Measurements from ENCODE around the gene RIMBP2. TPM values are rescaled to one million over a fixed set of nuclear protein-coding genes. Genes with fewer than 3 reads are reported as not detected.

The RIMBP2 gene
- total RNA-seq, 1 donor from 2014 or later, result not detected

DNA sequence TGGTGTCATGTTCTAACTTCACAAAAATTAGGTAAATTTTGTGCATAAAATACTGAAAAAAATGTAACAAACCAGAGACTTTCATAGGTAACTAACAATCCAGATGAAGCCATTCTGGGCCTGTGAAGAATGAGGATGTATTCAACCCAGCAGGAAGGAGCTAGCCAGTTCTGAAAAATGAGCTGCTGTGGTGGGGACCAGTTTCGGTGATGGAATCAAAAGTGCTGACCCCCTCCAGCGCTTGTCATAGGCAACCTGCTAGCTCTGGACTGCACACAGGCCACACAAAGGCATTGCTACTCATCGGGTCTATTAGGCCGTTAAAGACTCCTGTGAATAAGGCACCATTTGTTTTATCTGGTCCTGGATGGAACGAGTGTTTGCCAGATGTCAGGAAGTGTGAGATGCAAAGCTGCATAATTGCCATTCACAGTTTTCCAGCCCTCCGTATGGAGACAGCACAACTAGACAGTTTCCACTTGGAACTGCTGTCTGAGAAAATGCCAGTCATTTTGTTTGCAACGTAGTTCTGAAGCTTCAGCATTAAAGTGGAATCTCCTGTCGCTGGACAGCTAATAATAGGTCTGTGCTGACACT is 3.3 kb upstream of the RIMBP2 start:
- Mint-ChIP-seq H3K36me3 (ENCODE audit: low read depth) (no peaks in the 10 kb centered on the region), H3K4me1 (ENCODE audit: low read depth) (no peaks in the 10 kb centered on the region), H3K4me3 (no peak overlapping the region), H3K9me3 (peaks cover 24% of the 10 kb centered on the region), H3K27ac (no peak overlapping the region), H3K27me3 (ENCODE audit: insufficient read depth) (peaks cover 25% of the 10 kb centered on the region)
- intact Hi-C loops (cut with micrococcal nuclease), result no loop called here
- no peak for DNase-seq (ENCODE audit: low spot score)

DNA sequence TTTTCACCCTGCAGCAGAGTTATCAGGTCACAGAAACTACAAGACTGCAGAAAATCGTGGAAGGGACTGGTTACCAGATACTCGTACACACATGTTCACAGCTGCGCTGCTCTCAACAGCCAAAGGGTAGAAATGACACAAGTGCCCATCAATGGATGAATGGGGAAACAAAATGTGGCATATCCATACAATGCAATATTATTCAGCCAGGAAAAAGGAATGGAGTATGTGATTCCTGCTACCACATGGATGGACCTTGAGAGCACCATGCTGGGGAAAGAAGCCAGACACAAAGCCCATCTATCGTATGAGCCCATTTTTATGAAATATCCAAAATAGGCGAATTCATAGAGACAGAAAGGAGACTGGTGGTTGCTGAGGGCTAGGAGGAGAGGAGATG is 1.7 kb upstream of the RIMBP2 start:
- H3K27ac Mint-ChIP-seq, result no peak overlapping the region
- peaks cover 35% of the 10 kb centered on the region for H3K27me3 Mint-ChIP-seq (ENCODE audit: insufficient read depth)
- H3K4me3 Mint-ChIP-seq, result no peak overlapping the region
- H3K4me1 Mint-ChIP-seq (ENCODE audit: low read depth), result no peaks in the 10 kb centered on the region
- no peaks in the 10 kb centered on the region for H3K36me3 Mint-ChIP-seq (ENCODE audit: low read depth)
- DNase-seq (ENCODE audit: low spot score), result no peak
- H3K9me3 Mint-ChIP-seq, result peaks cover 8% of the 10 kb centered on the region
- intact Hi-C loops (cut with micrococcal nuclease), result no loop called here

DNA sequence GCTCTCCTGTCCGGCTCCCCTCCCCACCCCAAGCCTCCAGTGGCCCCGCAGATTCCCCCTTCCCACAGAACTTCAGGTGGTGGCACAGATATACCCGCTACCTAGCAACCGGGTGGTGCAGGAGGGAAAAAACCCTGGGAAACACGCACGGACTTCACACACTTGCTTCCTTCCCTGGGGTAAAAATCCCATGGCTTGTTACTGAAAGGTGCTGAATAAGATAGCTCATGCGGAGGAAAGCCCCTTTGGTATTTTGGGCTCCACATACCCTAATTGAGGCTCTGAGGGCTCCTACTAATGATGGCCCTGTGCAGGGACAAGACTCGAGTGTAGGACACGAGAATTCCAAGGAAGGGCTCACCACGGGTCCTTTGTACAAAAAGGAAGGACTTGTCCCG is 869 bp upstream of the RIMBP2 start:
- Mint-ChIP-seq H3K36me3 (ENCODE audit: low read depth) (no peaks in the 10 kb centered on the region), H3K27ac (no peak overlapping the region), H3K4me3 (no peak overlapping the region), H3K4me1 (ENCODE audit: low read depth) (no peaks in the 10 kb centered on the region), H3K9me3 (peaks cover under 1% of the 10 kb centered on the region), H3K27me3 (ENCODE audit: insufficient read depth) (peaks cover 38% of the 10 kb centered on the region)
- intact Hi-C loops (cut with micrococcal nuclease), result no loop called here
- DNase-seq (ENCODE audit: low spot score), result no peak

DNA sequence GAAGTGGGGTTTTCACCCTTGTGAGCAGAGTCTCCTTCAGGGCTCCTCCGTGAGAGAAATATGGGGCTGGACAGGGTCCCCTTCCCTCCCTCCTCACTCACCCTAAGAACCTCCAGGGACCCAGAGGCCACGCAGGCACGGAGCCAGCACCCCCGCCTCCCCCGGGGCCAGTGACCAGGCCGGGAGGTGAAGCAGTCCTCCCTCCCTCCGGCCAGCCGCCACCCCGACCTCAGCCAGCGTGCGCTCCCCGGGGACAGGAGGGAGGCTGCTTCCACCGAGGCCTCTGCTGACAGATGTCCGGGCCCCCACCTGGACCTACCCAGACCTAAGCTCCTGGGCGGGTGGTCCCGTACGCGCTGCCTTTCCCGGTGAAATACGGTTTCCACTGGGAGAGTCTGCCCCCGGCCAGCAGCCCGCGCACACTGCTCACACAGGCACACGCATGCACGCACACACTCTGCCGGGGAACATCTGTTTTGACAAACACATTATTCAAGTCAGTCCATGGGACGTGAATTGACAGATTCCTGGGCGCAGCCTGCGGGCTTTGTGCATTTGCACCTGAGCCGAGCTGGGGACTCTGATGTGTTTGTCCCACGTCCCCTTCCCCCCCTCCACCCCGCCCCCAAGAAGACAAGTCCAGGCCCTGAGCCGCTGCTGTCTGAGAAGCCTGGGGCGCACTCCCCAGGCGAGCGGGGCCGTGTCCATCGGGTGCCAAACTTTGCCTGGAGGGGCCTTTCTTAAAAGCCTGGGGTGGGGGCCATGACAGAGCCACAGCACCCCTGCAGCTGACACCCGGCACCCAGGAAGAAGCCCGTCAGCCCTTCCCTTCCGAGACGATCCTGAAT is 725 bp downstream of the RIMBP2 start:
- Mint-ChIP-seq H3K36me3 (ENCODE audit: low read depth) (no peaks in the 10 kb centered on the region), H3K9me3 (no peaks in the 10 kb centered on the region), H3K27ac (no peak overlapping the region), H3K4me3 (no peak overlapping the region), H3K27me3 (ENCODE audit: insufficient read depth) (peaks cover 38% of the 10 kb centered on the region), H3K4me1 (ENCODE audit: low read depth) (no peaks in the 10 kb centered on the region)
- intact Hi-C loops (cut with micrococcal nuclease), result no loop called here
- no peak for DNase-seq (ENCODE audit: low spot score)

DNA sequence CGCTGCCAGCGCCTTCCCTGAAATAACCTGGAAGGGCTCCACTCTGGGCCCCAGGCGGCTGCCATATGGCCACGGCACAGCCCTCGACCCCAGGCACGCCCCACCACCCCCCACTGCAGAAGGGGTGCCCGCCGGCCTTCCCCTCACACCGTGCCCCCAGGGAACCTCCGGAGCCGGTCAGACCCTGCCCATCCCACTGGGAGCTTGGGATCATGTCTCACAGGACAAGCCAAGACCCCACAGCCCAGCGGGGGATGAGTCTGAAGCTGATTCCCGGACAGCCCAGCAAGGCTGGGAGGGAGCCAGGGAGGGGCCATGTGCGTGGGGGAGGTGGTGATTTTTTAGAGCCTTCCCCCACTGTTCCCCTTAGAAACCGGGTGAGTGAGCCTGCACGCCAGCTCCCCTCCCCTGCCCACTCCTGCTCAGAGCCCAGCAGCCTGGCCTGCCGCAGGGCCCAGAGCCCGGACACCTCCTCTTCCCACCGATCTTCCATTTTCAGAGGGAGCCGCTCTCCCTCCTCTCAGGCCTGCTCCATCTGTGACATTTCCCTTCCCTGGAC is 1.4 kb downstream of the RIMBP2 start:
- Mint-ChIP-seq H3K27ac (no peak overlapping the region), H3K27me3 (ENCODE audit: insufficient read depth) (peaks cover 38% of the 10 kb centered on the region), H3K36me3 (ENCODE audit: low read depth) (no peaks in the 10 kb centered on the region), H3K9me3 (no peaks in the 10 kb centered on the region), H3K4me3 (no peak overlapping the region), H3K4me1 (ENCODE audit: low read depth) (no peaks in the 10 kb centered on the region)
- DNase-seq (ENCODE audit: low spot score), result no peak
- intact Hi-C loops (cut with micrococcal nuclease), result no loop called here

DNA sequence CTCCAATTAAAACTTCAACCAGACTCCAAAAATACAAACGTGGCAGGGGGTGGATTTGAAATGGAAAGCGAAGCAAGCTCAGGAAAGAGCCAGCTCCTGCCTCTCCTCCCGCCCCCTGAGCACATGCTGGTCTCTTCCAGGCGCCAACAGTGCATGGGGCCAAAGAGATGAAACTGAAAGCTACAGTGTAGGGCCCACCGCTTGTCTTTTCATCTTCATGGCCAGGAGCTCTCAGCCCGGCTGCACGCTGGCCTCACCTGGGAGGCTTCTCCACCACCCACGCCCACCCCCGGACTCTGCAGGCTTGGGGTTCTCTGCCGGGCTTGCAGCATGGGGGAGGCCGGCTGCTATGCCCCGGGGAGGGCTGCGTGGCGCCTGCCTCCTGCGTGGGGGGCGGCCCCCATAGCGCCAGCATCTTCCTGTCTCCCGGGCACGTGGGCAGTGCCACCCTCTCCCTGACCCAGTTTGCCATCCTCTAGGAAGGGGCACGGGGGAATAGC is 2.0 kb downstream of the RIMBP2 start:
- H3K36me3 Mint-ChIP-seq (ENCODE audit: low read depth), result no peaks in the 10 kb centered on the region
- peaks cover 38% of the 10 kb centered on the region for H3K27me3 Mint-ChIP-seq (ENCODE audit: insufficient read depth)
- no peak for DNase-seq (ENCODE audit: low spot score)
- H3K4me1 Mint-ChIP-seq (ENCODE audit: low read depth), result no peaks in the 10 kb centered on the region
- no peaks in the 10 kb centered on the region for H3K9me3 Mint-ChIP-seq
- H3K4me3 Mint-ChIP-seq, result no peak overlapping the region
- intact Hi-C loops (cut with micrococcal nuclease), result no loop called here
- H3K27ac Mint-ChIP-seq, result no peak overlapping the region

DNA sequence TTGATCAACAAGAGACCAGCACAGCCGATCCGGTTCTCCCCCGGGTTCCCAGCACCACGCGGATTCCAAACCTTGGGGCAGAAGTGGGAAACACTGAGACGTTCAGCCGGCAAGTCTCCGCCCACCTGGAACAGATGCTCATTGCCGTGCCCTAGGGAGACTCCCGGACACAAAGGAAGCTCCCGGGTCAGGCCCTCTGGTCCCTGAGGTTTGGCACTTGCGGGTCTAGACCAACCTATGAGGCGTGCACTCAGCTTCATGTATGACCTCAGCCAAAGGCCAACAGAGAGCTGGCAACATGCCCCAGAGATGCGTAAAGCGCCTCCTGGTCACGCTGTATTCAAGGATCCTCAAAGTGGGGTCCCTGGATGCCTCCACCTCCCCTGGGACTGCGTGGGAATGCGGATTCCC is 2.5 kb downstream of the RIMBP2 start:
- Mint-ChIP-seq H3K4me3 (no peak overlapping the region), H3K4me1 (ENCODE audit: low read depth) (no peaks in the 10 kb centered on the region), H3K27ac (no peak overlapping the region), H3K36me3 (ENCODE audit: low read depth) (no peaks in the 10 kb centered on the region), H3K27me3 (ENCODE audit: insufficient read depth) (peaks cover 38% of the 10 kb centered on the region), H3K9me3 (no peaks in the 10 kb centered on the region)
- intact Hi-C loops (cut with micrococcal nuclease), result no loop called here
- DNase-seq (ENCODE audit: low spot score), result no peak

DNA sequence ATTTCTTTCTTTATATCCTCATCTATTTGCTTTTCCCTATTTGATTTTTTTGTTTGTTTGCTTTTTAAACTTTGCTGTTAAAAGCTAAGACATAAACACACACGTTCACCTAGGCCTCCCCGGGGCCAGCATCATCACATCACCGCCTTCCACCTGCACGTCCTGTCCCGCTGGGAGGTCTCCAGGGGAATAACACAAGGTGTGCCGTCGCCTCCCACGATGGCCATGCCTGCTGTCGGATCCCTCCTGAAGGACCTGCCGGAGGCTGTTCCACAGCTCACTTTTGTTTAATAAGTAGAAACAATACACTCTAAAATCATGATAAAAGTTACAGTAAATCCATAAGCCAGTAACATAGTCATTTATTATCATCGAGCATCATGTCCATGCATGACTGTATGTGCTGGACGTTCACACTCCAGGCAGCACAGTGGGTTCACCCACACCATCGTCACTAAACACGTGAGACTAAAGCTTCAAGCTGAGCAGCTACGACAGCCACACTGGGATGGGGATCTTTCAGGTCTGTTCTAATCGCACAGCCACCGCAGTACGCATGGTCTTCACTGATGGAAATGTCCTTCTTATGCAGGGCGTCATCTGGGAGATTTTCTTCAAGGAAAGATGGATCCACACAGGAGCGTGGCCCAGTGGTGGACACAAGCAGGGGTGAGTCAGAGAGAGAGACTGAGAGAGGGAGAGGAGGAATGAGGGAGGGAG is 3.6 kb downstream of the RIMBP2 start:
- intact Hi-C loops (cut with micrococcal nuclease), result no loop called here
- H3K27me3 Mint-ChIP-seq (ENCODE audit: insufficient read depth), result peaks cover 31% of the 10 kb centered on the region
- DNase-seq (ENCODE audit: low spot score), result no peak
- no peaks in the 10 kb centered on the region for H3K4me1 Mint-ChIP-seq (ENCODE audit: low read depth)
- no peak overlapping the region for H3K27ac Mint-ChIP-seq
- H3K36me3 Mint-ChIP-seq (ENCODE audit: low read depth), result no peaks in the 10 kb centered on the region
- H3K9me3 Mint-ChIP-seq, result no peaks in the 10 kb centered on the region
- H3K4me3 Mint-ChIP-seq, result no peak overlapping the region

DNA sequence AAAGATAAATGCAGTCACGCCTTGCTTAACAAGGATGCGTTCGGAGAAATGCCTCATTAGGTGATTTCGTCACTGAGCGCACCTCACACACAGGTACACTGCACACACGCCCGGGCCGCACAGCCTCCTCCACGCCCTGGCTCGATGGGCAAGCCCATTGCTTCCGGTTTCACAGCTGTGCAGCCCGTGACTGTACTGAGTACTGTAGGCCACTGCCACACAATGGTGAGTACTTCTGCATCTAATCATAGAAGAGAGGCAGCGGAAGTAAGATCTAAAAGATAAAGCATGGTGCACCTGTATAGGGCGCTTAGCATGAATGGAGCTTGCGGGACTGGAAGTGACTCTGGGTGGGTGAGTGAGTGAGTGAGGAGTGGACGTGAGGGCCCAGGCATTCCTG is 4.3 kb downstream of the RIMBP2 start:
- no peaks in the 10 kb centered on the region for H3K4me1 Mint-ChIP-seq (ENCODE audit: low read depth)
- H3K9me3 Mint-ChIP-seq, result no peaks in the 10 kb centered on the region
- H3K27me3 Mint-ChIP-seq (ENCODE audit: insufficient read depth), result peaks cover 28% of the 10 kb centered on the region
- H3K27ac Mint-ChIP-seq, result no peak overlapping the region
- DNase-seq (ENCODE audit: low spot score), result no peak
- intact Hi-C loops (cut with micrococcal nuclease), result no loop called here
- H3K36me3 Mint-ChIP-seq (ENCODE audit: low read depth), result no peaks in the 10 kb centered on the region
- H3K4me3 Mint-ChIP-seq, result no peak overlapping the region

DNA sequence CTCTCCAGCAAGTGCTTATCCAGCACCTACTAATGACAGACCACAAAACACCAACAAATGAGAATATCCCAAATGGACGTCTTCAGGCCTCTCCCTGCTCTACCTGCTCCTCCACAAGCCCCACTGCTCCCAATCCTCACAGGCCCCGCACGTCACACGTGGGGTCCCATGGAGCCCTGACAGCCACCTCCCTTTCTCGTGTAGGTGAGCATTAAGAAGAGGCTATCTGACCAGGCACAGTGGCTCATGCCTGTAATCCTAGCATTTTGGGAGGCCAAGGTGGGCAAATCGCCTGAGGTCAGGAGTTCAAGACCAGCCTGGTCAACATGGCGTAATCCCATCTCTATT is 5.4 kb downstream of the RIMBP2 start:
- H3K4me3 Mint-ChIP-seq, result no peak overlapping the region
- H3K36me3 Mint-ChIP-seq (ENCODE audit: low read depth), result no peaks in the 10 kb centered on the region
- no peak overlapping the region for H3K27ac Mint-ChIP-seq
- DNase-seq (ENCODE audit: low spot score), result no peak
- H3K4me1 Mint-ChIP-seq (ENCODE audit: low read depth), result no peaks in the 10 kb centered on the region
- no peaks in the 10 kb centered on the region for H3K9me3 Mint-ChIP-seq
- intact Hi-C loops (cut with micrococcal nuclease), result no loop called here
- H3K27me3 Mint-ChIP-seq (ENCODE audit: insufficient read depth), result peaks cover 18% of the 10 kb centered on the region

DNA sequence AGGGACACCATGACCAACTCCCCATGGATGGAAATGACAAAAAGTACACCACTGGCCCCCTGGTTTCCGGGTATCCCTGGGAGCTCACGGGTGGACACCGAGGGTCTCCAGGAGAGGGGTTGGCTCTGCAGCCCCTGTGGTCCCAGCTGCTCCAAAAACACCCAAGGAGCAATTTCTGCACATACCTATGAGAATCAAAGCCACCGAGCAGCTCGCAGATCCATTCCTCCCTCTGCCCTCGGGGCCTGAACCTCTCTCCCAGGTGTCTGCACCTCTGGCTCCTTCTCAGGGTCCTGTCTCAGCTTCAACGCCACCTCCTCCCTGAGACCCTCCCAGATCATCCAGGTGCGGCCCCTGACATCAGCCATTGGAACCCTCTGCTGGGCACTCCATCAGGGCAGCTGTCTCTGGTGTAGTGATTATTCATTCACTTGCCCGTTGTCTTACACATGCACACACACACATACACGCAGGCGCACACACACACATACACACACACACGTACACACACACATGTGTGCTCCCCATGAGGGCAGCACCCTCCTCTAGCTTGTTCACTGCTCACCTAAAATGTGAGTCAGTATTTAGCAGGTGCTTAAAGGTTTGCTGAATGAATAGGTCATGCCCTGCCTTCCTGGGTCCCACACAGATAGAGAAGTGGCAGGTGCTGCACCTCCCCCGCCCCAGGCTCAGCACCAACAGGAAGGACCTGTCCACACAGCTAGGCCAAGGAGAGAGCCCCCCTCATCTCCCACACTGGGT is 5.9 kb downstream of the RIMBP2 start:
- Mint-ChIP-seq H3K9me3 (no peaks in the 10 kb centered on the region), H3K4me1 (ENCODE audit: low read depth) (no peaks in the 10 kb centered on the region), H3K27me3 (ENCODE audit: insufficient read depth) (peaks cover 15% of the 10 kb centered on the region), H3K36me3 (ENCODE audit: low read depth) (no peaks in the 10 kb centered on the region), H3K4me3 (no peak overlapping the region), H3K27ac (no peak overlapping the region)
- DNase-seq (ENCODE audit: low spot score), result no peak
- intact Hi-C loops (cut with micrococcal nuclease), result no loop called here

DNA sequence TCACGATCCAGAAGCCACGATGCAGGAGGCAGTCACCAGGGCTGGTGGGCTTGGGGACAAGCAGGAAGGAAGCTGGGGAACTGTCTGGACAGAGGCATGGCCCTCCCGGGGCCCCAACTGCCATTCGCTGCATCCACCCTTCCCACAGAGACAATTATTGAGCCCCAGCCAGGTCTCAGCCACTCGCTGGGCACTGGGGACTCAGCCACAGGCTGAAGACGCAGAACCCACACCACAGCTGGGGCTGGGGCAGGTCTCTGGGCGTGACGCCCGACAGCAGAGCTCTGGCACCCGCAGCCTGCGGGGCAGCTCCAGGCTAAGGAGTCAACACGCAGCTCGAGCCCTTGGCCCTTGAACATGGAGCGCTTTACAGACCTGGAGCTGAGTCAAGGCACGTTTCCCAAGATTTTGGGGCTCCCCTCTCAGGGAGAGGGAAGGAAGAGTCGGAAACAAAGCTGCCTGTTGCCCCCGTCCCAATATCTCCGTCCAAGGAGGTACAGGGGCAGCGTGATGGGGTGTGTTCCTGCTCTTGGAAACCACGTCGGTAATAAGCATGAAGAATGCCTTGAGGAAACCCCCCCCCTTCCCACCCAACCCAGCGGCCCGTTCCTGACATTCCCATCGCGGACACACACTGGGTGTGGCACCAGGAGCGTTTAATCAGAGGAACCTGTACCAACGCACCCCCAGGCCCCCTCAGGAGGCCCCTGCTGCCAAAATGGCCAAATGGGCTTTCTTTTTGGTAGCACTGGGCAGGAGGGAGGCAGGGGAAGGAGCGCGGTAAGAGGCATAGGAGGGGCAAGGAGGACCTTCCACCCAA is 6.7 kb downstream of the RIMBP2 start:
- no peaks in the 10 kb centered on the region for H3K9me3 Mint-ChIP-seq
- no peak for DNase-seq (ENCODE audit: low spot score)
- no peak overlapping the region for H3K4me3 Mint-ChIP-seq
- H3K27me3 Mint-ChIP-seq (ENCODE audit: insufficient read depth), result peaks cover 13% of the 10 kb centered on the region
- no peaks in the 10 kb centered on the region for H3K36me3 Mint-ChIP-seq (ENCODE audit: low read depth)
- intact Hi-C loops (cut with micrococcal nuclease), result no loop called here
- no peaks in the 10 kb centered on the region for H3K4me1 Mint-ChIP-seq (ENCODE audit: low read depth)
- no peak overlapping the region for H3K27ac Mint-ChIP-seq

All from activated T-helper 1 cell treated with anti-CD3 and anti-CD28 coated beads, Interleukin-12 subunit alpha, Interleukin-12 subunit beta, Interleukin-2, Interleukin-4 antibody, amounts not matched to agents 30 ng/mL and 10 ng/mL and 1 ng/mL, durations not matched to agents 14 hours and 24 hours and 36 hours (primary cell).